GM12878 (cell line): ENCODE data around the gene ZMYM5.

Experiments
- FOS ChIP-seq: IDR thresholded peaks from 3 replicates; pipeline ENCODE4 v1.6.1; 2011; ENCODE audit warnings: borderline replicate concordance; ENCODE audit not compliant: insufficient read length; ENCODE audit errors: extremely low read depth
- HDAC2 ChIP-seq: fragments of 200-600 bp; sonication (generic); IDR thresholded peaks from 2 replicates; pipeline ENCODE4 v1.6.1; 2017

- TF ChIP-seq HDAC2 (no peak), FOS (no peak)
Observed at GRCh38 chr13:19882231-19882630, 18.8 kb upstream of the ZMYM5 start.
